Transverse colon (tissue), 3 donors: ENCODE data around the gene BAZ2B.
"Not testable (repeated sequence)": the region's sequence is repeated elsewhere in the genome, so short reads cannot be mapped to it uniquely, and the experiment has no call there.

Experiments
- CTCF ChIP-seq, 5 experiments: fragments of 200-600 bp in 3 of 5; fragments of 450-650 bp in 2 of 5; sonication (generic) in 3 of 5; IDR thresholded peaks; 1 replicate in 2 of 5; 2 replicates in 3 of 5; pipeline ENCODE4 v1.5.1; 2016 to 2017; ENCODE audit warnings: antibody characterized with exemption in 5 of 5, inconsistent platforms in 3 of 5, mild to moderate bottlenecking in 2 of 5, moderate library complexity in 1 of 5
- EP300 ChIP-seq: sonication (generic); formaldehyde crosslinking; IDR thresholded peaks from one replicate; pipeline ENCODE4 v1.6.1; 2017; ENCODE audit warnings: antibody characterized with exemption, low read depth

GRCh38 chr2:159361603-159362002 lies 254.7 kb downstream of the BAZ2B start:
- TF ChIP-seq CTCF (IDR thresholded peaks at IDR 0.05); EP300: not testable (repeated sequence)
